Measurements from ENCODE around the gene VPS26C.

DNA sequence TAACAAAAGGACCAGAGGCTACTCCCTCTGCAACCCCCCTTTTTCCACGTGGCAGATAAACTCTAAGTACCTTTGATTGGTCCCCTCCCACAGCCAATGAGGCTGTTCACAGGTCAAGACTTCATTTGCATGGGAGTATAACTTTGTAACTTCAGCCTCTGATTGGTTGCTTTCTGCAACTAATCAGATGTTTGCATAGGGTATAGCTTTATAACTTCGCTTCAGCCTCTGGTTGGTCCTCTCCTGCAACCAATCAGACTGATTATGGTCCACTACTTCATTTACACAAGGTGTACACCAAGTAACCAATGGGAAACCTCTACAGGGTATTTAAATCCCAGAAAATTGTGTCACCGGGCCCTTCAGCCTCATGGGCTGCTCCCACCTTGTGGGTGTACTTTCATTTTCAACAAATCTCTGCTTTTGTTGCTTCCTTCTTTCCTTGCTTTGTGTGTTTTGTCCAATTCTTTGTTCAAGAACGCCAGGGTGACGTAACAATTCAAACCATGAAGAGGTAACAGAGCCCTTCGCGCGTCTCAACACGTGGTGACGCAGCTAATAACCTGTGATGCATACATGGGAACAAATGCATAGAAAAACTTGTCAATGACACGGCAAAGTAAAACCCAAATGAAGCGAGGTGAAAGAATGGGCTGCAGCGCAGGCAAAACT, 47.2 kb downstream of the VPS26C start:
- TF ChIP-seq, protein P1, sequence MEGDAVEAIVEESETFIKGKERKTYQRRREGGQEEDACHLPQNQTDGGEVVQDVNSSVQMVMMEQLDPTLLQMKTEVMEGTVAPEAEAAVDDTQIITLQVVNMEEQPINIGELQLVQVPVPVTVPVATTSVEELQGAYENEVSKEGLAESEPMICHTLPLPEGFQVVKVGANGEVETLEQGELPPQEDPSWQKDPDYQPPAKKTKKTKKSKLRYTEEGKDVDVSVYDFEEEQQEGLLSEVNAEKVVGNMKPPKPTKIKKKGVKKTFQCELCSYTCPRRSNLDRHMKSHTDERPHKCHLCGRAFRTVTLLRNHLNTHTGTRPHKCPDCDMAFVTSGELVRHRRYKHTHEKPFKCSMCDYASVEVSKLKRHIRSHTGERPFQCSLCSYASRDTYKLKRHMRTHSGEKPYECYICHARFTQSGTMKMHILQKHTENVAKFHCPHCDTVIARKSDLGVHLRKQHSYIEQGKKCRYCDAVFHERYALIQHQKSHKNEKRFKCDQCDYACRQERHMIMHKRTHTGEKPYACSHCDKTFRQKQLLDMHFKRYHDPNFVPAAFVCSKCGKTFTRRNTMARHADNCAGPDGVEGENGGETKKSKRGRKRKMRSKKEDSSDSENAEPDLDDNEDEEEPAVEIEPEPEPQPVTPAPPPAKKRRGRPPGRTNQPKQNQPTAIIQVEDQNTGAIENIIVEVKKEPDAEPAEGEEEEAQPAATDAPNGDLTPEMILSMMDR (IDR thresholded peaks at IDR 0.05; ENCODE audit: low read length) = no peak
- TF ChIP-seq EZH2 (IDR thresholded peaks at IDR 0.05; ENCODE audit: borderline replicate concordance, low read length) = no peak
